Placental pericyte (primary cell): ENCODE data around the gene SHBG. TPM values are rescaled to one million over a fixed set of nuclear protein-coding genes. Genes with fewer than 3 reads are reported as not detected.

Experiments used
- small RNA-seq: library from RNA; depleted of rRNA; stranded (forward); fragments of <200 nt; gene quantifications from one replicate; pipeline ENCODE3, GENCODE V24; 2012; ENCODE audit warnings: low replicate concordance
- total RNA-seq: library from RNA; depleted of rRNA; stranded (reverse); fragments of >200 nt; gene quantifications from 2 replicates; pipeline ENCODE4 v1.2.3, GENCODE V29; 2012

The SHBG gene
- total RNA-seq: 1.8 TPM in 1 of 2 replicates, not detected in the other

GRCh38 chr17:7629939-7630571, at the start of gene SHBG:
Gene SHBG, plus strand, starts transcription at chr17:7630135. Its CDS starts 38 bp downstream, at chr17:7630173.

GRCh38 chr17:7583253-7584109, 46.5 kb upstream of the SHBG start, which contains the start of gene MPDU1:
Gene MPDU1, plus strand, starts transcription at chr17:7583852. Its CDS starts 11 bp downstream, at chr17:7583863.

GRCh38 chr17:7589891-7590691, 39.8 kb upstream of the SHBG start, which contains the start of gene SOX15:
Gene SOX15, minus strand, starts transcription at chr17:7590094. Its CDS starts 418 bp downstream, at chr17:7589676.

GRCh38 chr17:7614425-7615264, 15.3 kb upstream of the SHBG start, which contains the start of gene FXR2:
Gene FXR2, minus strand, starts transcription at chr17:7614897. Its CDS starts 365 bp downstream, at chr17:7614532.

GRCh38 chr17:7627250-7628121, 2.4 kb upstream of the SHBG start, which contains the start of gene SAT2:
Gene SAT2, minus strand, starts transcription at chr17:7627821. Its CDS starts 186 bp downstream, at chr17:7627635.

GRCh38 chr17:7650509-7651096, 20.7 kb downstream of the SHBG start, which contains the start of gene ATP1B2:
Gene ATP1B2, plus strand, starts transcription at chr17:7650926. Its CDS starts 593 bp downstream, at chr17:7651519.

Small RNA genes within 50 kb of the gene (small RNA-seq; reads per million reads assigned to genes)
- not detected for gene CD68

Other genes starting within 250 kb of the SHBG start
- gene TNK1, start 249.0 kb upstream of the SHBG start, total RNA-seq: 0.22 TPM in 1 of 2 replicates, not detected in the other
- gene PLSCR3, start 235.6 kb upstream of the SHBG start, total RNA-seq: 23.6 and 28.1 TPM in 2 replicates
- gene TMEM256, start 226.0 kb upstream of the SHBG start, total RNA-seq: 33.3 and 54.4 TPM in 2 replicates
- gene NLGN2, start 222.3 kb upstream of the SHBG start, total RNA-seq: 5.2 and 5.7 TPM in 2 replicates
- not detected in 2 replicates for gene SPEM1, start 209.8 kb upstream of the SHBG start, total RNA-seq
- gene SPEM2, start 204.5 kb upstream of the SHBG start, total RNA-seq: not detected in 2 replicates
- gene SPEM3, start 201.3 kb upstream of the SHBG start, total RNA-seq: not detected in 2 replicates
- 1.1 and 2.1 TPM in 2 replicates for gene TMEM102, start 194.7 kb upstream of the SHBG start, total RNA-seq
- gene FGF11, start 190.6 kb upstream of the SHBG start, total RNA-seq: under 0.01 and 0.44 TPM in 2 replicates
- gene CHRNB1, start 185.1 kb upstream of the SHBG start, total RNA-seq: 2.9 and 3.3 TPM in 2 replicates
- gene ZBTB4, start 150.5 kb upstream of the SHBG start, total RNA-seq: 24.3 and 35.8 TPM in 2 replicates
- gene SLC35G6, start 148.7 kb upstream of the SHBG start, total RNA-seq: not detected in 2 replicates
- gene POLR2A, start 145.8 kb upstream of the SHBG start, total RNA-seq: 75.7 and 125 TPM in 2 replicates
- 10.2 and 10.7 TPM in 2 replicates for gene TNFSF12, start 81.1 kb upstream of the SHBG start, total RNA-seq
- 0.44 and 0.72 TPM in 2 replicates for gene TNFSF13, start 71.4 kb upstream of the SHBG start, total RNA-seq
- gene SENP3, start 68.2 kb upstream of the SHBG start, total RNA-seq: 56.9 and 109 TPM in 2 replicates
- 16.9 and 20.6 TPM in 2 replicates for gene CD68, start 50.5 kb upstream of the SHBG start, total RNA-seq
- gene MPDU1, start 46.3 kb upstream of the SHBG start, total RNA-seq: 103 and 203 TPM in 2 replicates
- gene SOX15, start 40.0 kb upstream of the SHBG start, total RNA-seq: 0.22 and 0.57 TPM in 2 replicates
- gene FXR2, start 15.2 kb upstream of the SHBG start, total RNA-seq: 40.0 and 60.8 TPM in 2 replicates
- gene SAT2, start 2.3 kb upstream of the SHBG start, total RNA-seq: 16.5 and 26.0 TPM in 2 replicates
- gene ATP1B2, start 20.8 kb downstream of the SHBG start, total RNA-seq: not detected in 2 replicates
- 56.4 and 82.5 TPM in 2 replicates for gene TP53, start 57.4 kb downstream of the SHBG start, total RNA-seq
- 3.3 and 15.7 TPM in 2 replicates for gene WRAP53, start 58.3 kb downstream of the SHBG start, total RNA-seq
- 0.72 and 1.5 TPM in 2 replicates for gene EFNB3, start 75.1 kb downstream of the SHBG start, total RNA-seq
- 0.88 TPM in 1 of 2 replicates, not detected in the other for gene DNAH2, start 87.6 kb downstream of the SHBG start, total RNA-seq
- gene KDM6B, start 204.1 kb downstream of the SHBG start, total RNA-seq: 7.2 and 8.0 TPM in 2 replicates
- gene TMEM88, start 224.9 kb downstream of the SHBG start, total RNA-seq: 1.4 and 10.7 TPM in 2 replicates
- 37.7 and 40.0 TPM in 2 replicates for gene NAA38, start 227.4 kb downstream of the SHBG start, total RNA-seq
- 6.1 and 8.0 TPM in 2 replicates for gene CYB5D1, start 227.9 kb downstream of the SHBG start, total RNA-seq